Measurements from ENCODE around the gene GCNA.
"Not testable (repeated sequence)": the region's sequence is repeated elsewhere in the genome, so short reads cannot be mapped to it uniquely, and the experiment has no call there.

Gene GCNA

DNA sequence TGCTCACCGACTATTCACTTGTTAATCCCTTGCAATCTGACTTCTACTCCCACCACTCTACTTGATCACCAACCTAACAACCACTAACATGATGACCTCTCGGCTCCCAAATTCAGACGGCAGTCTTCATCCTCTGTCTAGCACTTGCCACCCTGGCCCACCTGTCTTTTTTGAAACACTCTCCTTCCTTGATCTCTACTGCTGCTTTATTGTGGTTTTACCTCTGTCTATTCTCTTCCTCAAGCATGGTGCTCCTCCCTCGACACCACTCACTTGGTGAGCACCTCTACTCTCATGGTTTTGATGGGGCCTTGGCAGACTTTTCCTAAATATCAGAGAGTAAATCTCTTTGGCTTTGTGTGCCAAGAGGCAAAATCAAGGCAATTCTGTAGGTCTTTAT lies 61.8 kb downstream of the GCNA start:
- Histone ChIP-seq H3K36me3 (ENCODE audit: control insufficient read depth, insufficient read depth, low read length) (no peaks in the 10 kb centered on the region), H3K4me2 (ENCODE audit: low read length) (no peak overlapping the region), H3K79me2 (no peaks in the 10 kb centered on the region), H2AFZ (no peak overlapping the region), H3K9ac (no peak overlapping the region), H3K9me3 (ENCODE audit: control insufficient read depth, low read length) (no peaks in the 10 kb centered on the region), H3K4me3 (ENCODE audit: low read depth, low read length) (no peak overlapping the region), H3K4me1 (no peaks in the 10 kb centered on the region), H3K27ac (no peak overlapping the region), H3K27me3 (ENCODE audit: control insufficient read depth, insufficient read depth, low read length) (no peaks in the 10 kb centered on the region)
- TF ChIP-seq, protein P1, sequence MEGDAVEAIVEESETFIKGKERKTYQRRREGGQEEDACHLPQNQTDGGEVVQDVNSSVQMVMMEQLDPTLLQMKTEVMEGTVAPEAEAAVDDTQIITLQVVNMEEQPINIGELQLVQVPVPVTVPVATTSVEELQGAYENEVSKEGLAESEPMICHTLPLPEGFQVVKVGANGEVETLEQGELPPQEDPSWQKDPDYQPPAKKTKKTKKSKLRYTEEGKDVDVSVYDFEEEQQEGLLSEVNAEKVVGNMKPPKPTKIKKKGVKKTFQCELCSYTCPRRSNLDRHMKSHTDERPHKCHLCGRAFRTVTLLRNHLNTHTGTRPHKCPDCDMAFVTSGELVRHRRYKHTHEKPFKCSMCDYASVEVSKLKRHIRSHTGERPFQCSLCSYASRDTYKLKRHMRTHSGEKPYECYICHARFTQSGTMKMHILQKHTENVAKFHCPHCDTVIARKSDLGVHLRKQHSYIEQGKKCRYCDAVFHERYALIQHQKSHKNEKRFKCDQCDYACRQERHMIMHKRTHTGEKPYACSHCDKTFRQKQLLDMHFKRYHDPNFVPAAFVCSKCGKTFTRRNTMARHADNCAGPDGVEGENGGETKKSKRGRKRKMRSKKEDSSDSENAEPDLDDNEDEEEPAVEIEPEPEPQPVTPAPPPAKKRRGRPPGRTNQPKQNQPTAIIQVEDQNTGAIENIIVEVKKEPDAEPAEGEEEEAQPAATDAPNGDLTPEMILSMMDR (IDR thresholded peaks at IDR 0.05), result no peak

DNA sequence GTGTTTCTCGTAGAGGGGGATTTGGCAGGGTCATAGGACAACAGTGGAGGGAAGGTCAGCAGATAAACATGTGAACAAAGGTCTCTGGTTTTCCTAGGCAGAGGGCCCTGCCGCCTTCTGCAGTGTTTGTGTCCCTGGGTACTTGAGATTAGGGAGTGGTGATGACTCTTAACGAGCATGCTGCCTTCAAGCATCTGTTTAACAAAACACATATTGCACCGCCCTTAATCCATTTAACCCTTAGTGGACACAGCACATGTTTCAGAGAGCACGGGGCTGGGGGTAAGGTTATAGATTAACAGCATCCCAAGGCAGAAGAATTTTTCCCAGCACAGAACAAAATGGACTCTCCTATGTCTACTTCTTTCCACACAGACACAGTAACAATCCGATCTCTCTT lies 66.2 kb downstream of the GCNA start:
- H3K27me3 ChIP-seq (ENCODE audit: control insufficient read depth, insufficient read depth, low read length); H3K27ac ChIP-seq; H3K36me3 ChIP-seq (ENCODE audit: control insufficient read depth, insufficient read depth, low read length); H3K4me1 ChIP-seq; H3K9me3 ChIP-seq (ENCODE audit: control insufficient read depth, low read length); H3K9ac ChIP-seq; H2AFZ ChIP-seq; H3K79me2 ChIP-seq; H3K4me2 ChIP-seq (ENCODE audit: low read length); H3K4me3 ChIP-seq (ENCODE audit: low read depth, low read length): not testable (repeated sequence)

DNA sequence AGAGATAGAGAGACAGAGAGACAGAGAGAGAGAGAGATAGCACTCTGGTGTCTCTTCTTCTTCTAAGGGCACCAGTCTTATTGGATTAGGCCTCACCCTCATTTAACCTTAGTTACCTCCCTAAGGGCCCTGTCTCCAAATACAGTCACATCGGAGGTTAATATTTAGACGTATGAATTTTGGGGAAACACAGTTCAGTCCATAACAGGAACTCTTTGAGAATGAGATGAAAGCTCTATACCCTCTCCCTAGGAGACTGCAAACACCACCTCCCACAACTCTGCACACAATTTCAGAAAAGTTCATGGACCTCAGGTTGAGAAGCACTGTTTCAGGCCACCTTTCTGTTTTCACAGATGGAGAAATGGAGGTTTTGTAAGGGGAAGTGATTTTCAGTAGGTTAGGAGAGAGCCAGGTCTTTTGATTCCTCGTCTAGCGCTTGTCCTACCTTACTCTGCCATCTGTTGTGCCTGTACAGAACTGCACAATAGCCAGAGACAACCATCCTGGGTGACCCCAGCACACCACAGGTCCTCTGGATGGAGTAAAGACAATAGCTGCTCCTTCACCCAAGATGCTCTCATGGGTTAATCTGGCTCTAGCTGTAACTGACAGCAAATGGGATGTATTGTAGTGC lies 72.2 kb downstream of the GCNA start:
- no peak overlapping the region for H3K4me3 ChIP-seq (ENCODE audit: low read depth, low read length)
- no peaks in the 10 kb centered on the region for H3K4me1 ChIP-seq
- no peaks in the 10 kb centered on the region for H3K79me2 ChIP-seq
- H3K4me2 ChIP-seq (ENCODE audit: low read length), result no peak overlapping the region
- TF ChIP-seq, protein P1 (IDR thresholded peaks at IDR 0.05), result no peak
- no peak overlapping the region for H3K27ac ChIP-seq
- H3K9ac ChIP-seq, result no peak overlapping the region
- H3K27me3 ChIP-seq (ENCODE audit: control insufficient read depth, insufficient read depth, low read length), result no peaks in the 10 kb centered on the region
- no peaks in the 10 kb centered on the region for H3K36me3 ChIP-seq (ENCODE audit: control insufficient read depth, insufficient read depth, low read length)
- H2AFZ ChIP-seq, result no peak overlapping the region
- no peaks in the 10 kb centered on the region for H3K9me3 ChIP-seq (ENCODE audit: control insufficient read depth, low read length)

DNA sequence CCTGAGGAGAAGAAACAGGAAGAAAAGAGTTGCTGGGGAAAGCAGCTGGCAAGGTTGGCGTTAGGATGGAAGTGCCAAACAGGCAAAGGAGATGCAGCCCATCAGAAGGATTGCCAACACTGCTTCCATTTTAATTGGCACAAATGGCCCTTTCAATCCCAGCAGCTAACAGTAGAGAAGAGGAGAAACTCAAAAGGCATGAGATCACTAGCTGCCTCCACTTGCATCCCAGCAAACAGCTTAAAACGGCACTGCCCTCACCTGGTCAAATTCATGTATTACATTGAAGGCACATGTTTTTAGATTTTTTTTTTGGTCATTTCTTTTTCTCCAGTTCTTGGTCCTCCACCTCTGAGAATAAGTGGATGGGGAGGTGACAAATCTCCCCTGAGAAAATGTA lies 74.2 kb downstream of the GCNA start:
- Histone ChIP-seq H3K4me1 (no peaks in the 10 kb centered on the region), H3K36me3 (ENCODE audit: control insufficient read depth, insufficient read depth, low read length) (no peaks in the 10 kb centered on the region), H3K27ac (no peak overlapping the region), H3K4me3 (ENCODE audit: low read depth, low read length) (no peak overlapping the region), H3K79me2 (no peaks in the 10 kb centered on the region), H3K9me3 (ENCODE audit: control insufficient read depth, low read length) (no peaks in the 10 kb centered on the region), H3K4me2 (ENCODE audit: low read length) (no peak overlapping the region), H3K9ac (no peak overlapping the region), H2AFZ (no peak overlapping the region), H3K27me3 (ENCODE audit: control insufficient read depth, insufficient read depth, low read length) (no peaks in the 10 kb centered on the region)
- TF ChIP-seq, protein P1 (IDR thresholded peaks at IDR 0.05), result peak; percentile 56

DNA sequence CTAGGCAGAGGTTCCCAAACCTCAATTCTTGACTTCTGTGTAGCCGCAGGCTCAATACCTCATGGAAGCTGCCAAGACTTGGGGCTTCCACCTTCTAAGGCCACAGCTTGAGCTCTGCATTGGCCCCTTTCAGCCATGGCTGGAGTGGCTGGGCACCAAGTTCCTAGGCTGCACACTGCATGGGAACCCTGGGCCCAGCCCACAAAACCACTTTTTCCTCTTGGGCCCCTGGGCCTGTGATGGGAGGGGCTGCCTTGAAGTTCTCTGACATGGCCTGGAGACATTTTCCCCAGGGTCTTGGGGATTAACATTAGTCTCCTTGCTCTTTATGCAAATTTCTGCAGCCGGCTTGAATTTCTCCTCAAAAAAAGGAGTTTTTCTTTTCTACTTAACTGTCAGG lies 75.1 kb downstream of the GCNA start:
- H3K4me1 ChIP-seq, result no peaks in the 10 kb centered on the region
- TF ChIP-seq, protein P1 (IDR thresholded peaks at IDR 0.05), result no peak
- no peak overlapping the region for H3K9ac ChIP-seq
- H3K36me3 ChIP-seq (ENCODE audit: control insufficient read depth, insufficient read depth, low read length), result no peaks in the 10 kb centered on the region
- H3K27me3 ChIP-seq (ENCODE audit: control insufficient read depth, insufficient read depth, low read length), result no peaks in the 10 kb centered on the region
- H3K4me3 ChIP-seq (ENCODE audit: low read depth, low read length), result no peak overlapping the region
- H3K27ac ChIP-seq, result no peak overlapping the region
- H3K4me2 ChIP-seq (ENCODE audit: low read length), result no peak overlapping the region
- H3K9me3 ChIP-seq (ENCODE audit: control insufficient read depth, low read length), result no peaks in the 10 kb centered on the region
- H3K79me2 ChIP-seq, result no peaks in the 10 kb centered on the region
- H2AFZ ChIP-seq, result no peak overlapping the region
